ENCODE results near the gene CHRNB2. TPM values are rescaled to one million over a fixed set of nuclear protein-coding genes. Genes with fewer than 3 reads are reported as not detected.

Gene CHRNB2
- total RNA-seq, 1 experiment from 2014 or later = 1.8 TPM

GRCh38 chr1:154607106-154607608 is 39.6 kb downstream of the CHRNB2 start:
- no peaks in the 10 kb centered on the region for H3K9me3 Mint-ChIP-seq
- Histone ChIP-seq H4K20me1 (ENCODE audit: control insufficient read depth, insufficient read depth, insufficient read length) (peaks cover 2% of the 10 kb centered on the region), H3K79me1 (ENCODE audit: insufficient read depth, low read depth, low read length, poor library complexity, severe bottlenecking) (peaks cover 11% of the 10 kb centered on the region), H3K9ac (ENCODE audit: extremely low read depth, insufficient read length, low read length) (peak overlapping the region; percentile 98), H2BK120ac (ENCODE audit: low read depth, low read length, poor library complexity, severe bottlenecking) (no peak overlapping the region), H3K4me1 (ENCODE audit: insufficient read depth, low read length) (peaks cover 7% of the 10 kb centered on the region; the same call in 1 of the 2 replicates), H3K23ac (ENCODE audit: insufficient read length, low read depth, low read length) (no peak overlapping the region), H3K27ac (ENCODE audit: insufficient read length, low read depth, low read length) (peak overlapping the region; percentile 92), H2BK15ac (ENCODE audit: low read depth, low read length) (no peak overlapping the region), H4K91ac (ENCODE audit: insufficient read length, low read depth, low read length) (no peak overlapping the region), H4K5ac (ENCODE audit: insufficient read length, low read depth, low read length) (peak overlapping the region; percentile 96), H3K56ac (ENCODE audit: insufficient read length, low read depth, low read length) (peak overlapping the region; percentile 90), H2AK5ac (ENCODE audit: insufficient read length, low read length) (no peak overlapping the region), H3K4ac (ENCODE audit: low read depth, low read length) (no peak overlapping the region), H3K23me2 (ENCODE audit: insufficient read length, low read depth, low read length, poor library complexity, severe bottlenecking) (peaks cover 12% of the 10 kb centered on the region), H2AFZ (ENCODE audit: low read length) (no peak overlapping the region), H2BK12ac (ENCODE audit: insufficient read length, low read depth, low read length) (no peak overlapping the region), H3K9me3 (ENCODE audit: control insufficient read depth, low read depth, low read length) (no peaks in the 10 kb centered on the region), H2BK5ac (ENCODE audit: insufficient read length, low read length) (no peak overlapping the region), H4K8ac (replicated peaks; ENCODE audit: insufficient read length, low read depth, low read length) (no peak overlapping the region), H3K14ac (ENCODE audit: insufficient read depth, low read length) (peak overlapping the region; percentile 96; the same call in 1 of the 2 replicates), H3T11ph (ENCODE audit: low read length) (no peak overlapping the region), H3K27me3 (ENCODE audit: insufficient read depth, low read length) (no peaks in the 10 kb centered on the region), H3K4me2 (ENCODE audit: insufficient read depth, insufficient read length, low read length) (peak overlapping the region; percentile 98), H3K18ac (ENCODE audit: insufficient read length, low read depth, low read length) (peak overlapping the region; percentile 93), H2BK20ac (ENCODE audit: low read depth, low read length, poor library complexity, severe bottlenecking) (no peak overlapping the region), H3K79me2 (ENCODE audit: insufficient read depth, low read length) (peaks cover 44% of the 10 kb centered on the region; the same call in 1 of the 2 replicates)
- peaks cover 15 to 20% (median 19%) of the 10 kb centered on the region in 3 experiments for H3K36me3 Mint-ChIP-seq (ENCODE audit: insufficient read depth in 1 of 3, low read depth in 3 of 3)
- H3K4me3 Mint-ChIP-seq = peak overlapping the region; percentile 83 to 98
- H3K4me1 Mint-ChIP-seq = peaks cover 66 to 67% of the 10 kb centered on the region in 2 experiments
- H3K27me3 Mint-ChIP-seq (ENCODE audit: low read depth) = no peaks in the 10 kb centered on the region; the same call in 1 of the 2 replicates
- no peak for DNase-seq
- no peak for TF ChIP-seq CTCF (conservative IDR thresholded peaks at IDR 0.05)
- no CpG with 5 or more reads among the region's 11 CpGs for WGBS (ENCODE audit: extremely low coverage, insufficient read length, low lambda C conversion rate)
- peak overlapping the region; percentile 95 to 100 (median 97) for H3K27ac Mint-ChIP-seq
